Renal cortical epithelial cell (primary cell): ENCODE results near the gene ARHGEF19. TPM values are rescaled to one million over a fixed set of nuclear protein-coding genes. Genes with fewer than 3 reads are reported as not detected.
A peak's percentile ranks its signal among the peaks of the same experiment; 100 is the strongest.
"Not testable (repeated sequence)": the region's sequence is repeated elsewhere in the genome, so short reads cannot be mapped to it uniquely, and the experiment has no call there.

Experiments used
- DNase-seq: peaks from one replicate; pipeline ENCODE4 v3.0.0-alpha.2; 2011; ENCODE audit warnings: low read depth
- total RNA-seq: library from RNA; depleted of rRNA; stranded (reverse); fragments of >200 nt; gene quantifications from 2 replicates; pipeline ENCODE4 v1.2.3, GENCODE V29; 2014

Gene ARHGEF19
- total RNA-seq, 1 donor from 2014 or later = 3.3 TPM

GRCh38 chr1:16221499-16221898 lies 9.0 kb upstream of the ARHGEF19 start:
- DNase-seq = no peak

- no peak for DNase-seq
These were observed 7.6 kb upstream of the ARHGEF19 start for GRCh38 chr1:16219968-16220500.

- DNase-seq = no peak
These were observed 6.2 kb upstream of the ARHGEF19 start for GRCh38 chr1:16218674-16219071.

- DNase-seq = no peak
These were observed 5.7 kb upstream of the ARHGEF19 start for GRCh38 chr1:16218014-16218673.

GRCh38 chr1:16217061-16217785 lies 4.8 kb upstream of the ARHGEF19 start:
- DNase-seq = peak; percentile 86

GRCh38 chr1:16215882-16216753 lies 3.7 kb upstream of the ARHGEF19 start:
- DNase-seq = peak; percentile 76

GRCh38 chr1:16215240-16215639 lies 2.8 kb upstream of the ARHGEF19 start:
- DNase-seq = not testable (repeated sequence)

GRCh38 chr1:16213544-16213943 lies 1.1 kb upstream of the ARHGEF19 start:
- DNase-seq = not testable (repeated sequence)

GRCh38 chr1:16213013-16213412 lies 561 bp upstream of the ARHGEF19 start:
- DNase-seq = no peak

GRCh38 chr1:16211824-16212223 lies 628 bp downstream of the ARHGEF19 start:
- DNase-seq = no peak

GRCh38 chr1:16210581-16210980 lies 1.9 kb downstream of the ARHGEF19 start:
- no peak for DNase-seq

- DNase-seq = no peak
These were observed 2.5 kb downstream of the ARHGEF19 start for GRCh38 chr1:16209847-16210407.

- no peak for DNase-seq
These were observed 3.2 kb downstream of the ARHGEF19 start for GRCh38 chr1:16209132-16209846.

- DNase-seq = no peak
These were observed 4.0 kb downstream of the ARHGEF19 start for GRCh38 chr1:16208270-16208987.

- DNase-seq = no peak
These were observed 4.9 kb downstream of the ARHGEF19 start for GRCh38 chr1:16207318-16208269.

- peak; percentile 93 for DNase-seq
These were observed 5.7 kb downstream of the ARHGEF19 start for GRCh38 chr1:16206547-16207317.

GRCh38 chr1:16205891-16206546 lies 6.4 kb downstream of the ARHGEF19 start:
- DNase-seq = no peak

GRCh38 chr1:16205334-16205671 lies 7.1 kb downstream of the ARHGEF19 start:
- no peak for DNase-seq
